Mesendoderm (in vitro differentiated cells): ENCODE measurements around the gene PLPPR4.

Source experiments
- DNase-seq: peaks from one replicate; pipeline ENCODE4 v3.0.0; 2013
- H2AK5ac ChIP-seq: 2 replicates; pipeline ENCODE4 v1.6.1; 2013; ENCODE audit warnings: low read length, inconsistent platforms
- H2BK120ac ChIP-seq: 2 replicates; pipeline ENCODE4 v1.6.1; 2013; ENCODE audit warnings: low read depth, mild to moderate bottlenecking, low read length, moderate library complexity, mixed read lengths
- H2BK15ac ChIP-seq: replicated peaks from 2 replicates; pipeline ENCODE4 v1.6.1; 2013; ENCODE audit warnings: low read depth, mild to moderate bottlenecking, moderate library complexity
- H2BK5ac ChIP-seq: 2 replicates; pipeline ENCODE4 v1.6.1; 2013; ENCODE audit warnings: low read length, inconsistent platforms
- H3K18ac ChIP-seq: 2 replicates; pipeline ENCODE4 v1.6.1; 2013; ENCODE audit warnings: mild to moderate bottlenecking, low read length, mixed read lengths
- H3K23ac ChIP-seq: one replicate; pipeline ENCODE4 v1.6.1; 2013; ENCODE audit warnings: low read length
- H3K27ac ChIP-seq: 2 replicates; pipeline ENCODE4 v1.5.1; 2013; ENCODE audit warnings: low read depth, mild to moderate bottlenecking, inconsistent platforms, low read length, moderate library complexity
- H3K27me3 ChIP-seq: 2 replicates; pipeline ENCODE4 v1.6.1; 2013; ENCODE audit warnings: low read length, control low read depth, mild to moderate bottlenecking, inconsistent platforms; ENCODE audit not compliant: insufficient read depth, poor library complexity
- H3K36me3 ChIP-seq: 2 replicates; pipeline ENCODE4 v1.6.1; 2013; ENCODE audit warnings: low read length, inconsistent platforms; ENCODE audit not compliant: control insufficient read depth, insufficient read depth
- H3K4ac ChIP-seq: one replicate; pipeline ENCODE4 v1.6.1; 2013; ENCODE audit warnings: low read depth, mild to moderate bottlenecking, low read length, moderate library complexity
- H3K4me1 ChIP-seq: 2 replicates; pipeline ENCODE4 v1.6.1; 2013; ENCODE audit warnings: low read depth, low read length, inconsistent platforms; ENCODE audit not compliant: control insufficient read depth
- H3K4me2 ChIP-seq: 2 replicates; pipeline ENCODE4 v1.6.1; 2013; ENCODE audit warnings: low read length
- H3K4me3 ChIP-seq: 2 replicates; pipeline ENCODE4 v1.5.1; 2013; ENCODE audit warnings: mild to moderate bottlenecking, low read length
- H3K56ac ChIP-seq: one replicate; pipeline ENCODE4 v1.6.1; 2013; ENCODE audit warnings: low read length
- H3K79me1 ChIP-seq: 2 replicates; pipeline ENCODE4 v1.6.1; 2013; ENCODE audit warnings: low read length, inconsistent platforms
- H3K79me2 ChIP-seq: 2 replicates; pipeline ENCODE4 v1.6.1; 2013; ENCODE audit warnings: mild to moderate bottlenecking, low read length; ENCODE audit not compliant: control insufficient read depth, insufficient read depth
- H3K9ac ChIP-seq: 2 replicates; pipeline ENCODE4 v1.6.1; 2013; ENCODE audit warnings: low read length, inconsistent platforms
- H4K5ac ChIP-seq: one replicate; pipeline ENCODE4 v1.6.1; 2013; ENCODE audit warnings: low read length
- H4K8ac ChIP-seq: one replicate; pipeline ENCODE4 v1.6.1; 2013; ENCODE audit warnings: low read depth, mild to moderate bottlenecking, control low read depth, low read length, moderate library complexity
- WGBS: extraction: QIAGEN DNeasy Blood & Tissue Kit; methylation state at CpG from one replicate; pipeline ENCODE4 v1.1.7; 2013; ENCODE audit warnings: low lambda C conversion rate, missing lambda C conversion rate; ENCODE audit not compliant: insufficient coverage; ENCODE audit errors: extremely low coverage; 5-methylcytosine and 5-hydroxymethylcytosine counted together

The PLPPR4 gene

GRCh38 chr1:99236756-99237155 lies 27.5 kb upstream of the PLPPR4 start:
- H3K4ac ChIP-seq = no peak overlapping the region
- H3K27ac ChIP-seq = no peak overlapping the region
- no peak overlapping the region for H2BK120ac ChIP-seq
- no peak overlapping the region for H3K56ac ChIP-seq
- H3K4me2 ChIP-seq = no peak overlapping the region
- H3K18ac ChIP-seq = no peak overlapping the region
- DNase-seq = no peak
- no peaks in the 10 kb centered on the region for H3K79me1 ChIP-seq
- H3K79me2 ChIP-seq = no peaks in the 10 kb centered on the region
- no peak overlapping the region for H3K4me3 ChIP-seq
- no peak overlapping the region for H3K9ac ChIP-seq
- no peaks in the 10 kb centered on the region for H3K4me1 ChIP-seq
- no peak overlapping the region for H2BK5ac ChIP-seq
- H3K23ac ChIP-seq = no peak overlapping the region
- no peak overlapping the region for H2BK15ac ChIP-seq
- no peaks in the 10 kb centered on the region for H3K27me3 ChIP-seq
- H4K5ac ChIP-seq = no peak overlapping the region
- no peaks in the 10 kb centered on the region for H3K36me3 ChIP-seq
- no peak overlapping the region for H2AK5ac ChIP-seq
- H4K8ac ChIP-seq = no peak overlapping the region

GRCh38 chr1:99239690-99240089 lies 24.6 kb upstream of the PLPPR4 start:
- Histone ChIP-seq H3K9ac (no peak overlapping the region), H3K36me3 (no peaks in the 10 kb centered on the region), H3K56ac (no peak overlapping the region), H3K23ac (no peak overlapping the region), H2BK15ac (no peak overlapping the region), H3K27me3 (no peaks in the 10 kb centered on the region), H3K79me2 (no peaks in the 10 kb centered on the region), H3K4ac (no peak overlapping the region), H2BK120ac (no peak overlapping the region), H2AK5ac (no peak overlapping the region), H2BK5ac (no peak overlapping the region), H3K27ac (no peak overlapping the region), H3K4me1 (no peaks in the 10 kb centered on the region), H4K8ac (no peak overlapping the region), H3K18ac (no peak overlapping the region), H3K79me1 (no peaks in the 10 kb centered on the region), H3K4me3 (no peak overlapping the region), H4K5ac (no peak overlapping the region), H3K4me2 (no peak overlapping the region)
- WGBS = no CpG with 5 or more reads among the region's 6 CpGs
- DNase-seq = peak; percentile 21

- no peak overlapping the region for H3K56ac ChIP-seq
- no peak overlapping the region for H3K27ac ChIP-seq
- no peak overlapping the region for H3K23ac ChIP-seq
- H3K9ac ChIP-seq = no peak overlapping the region
- H3K79me1 ChIP-seq = no peaks in the 10 kb centered on the region
- DNase-seq = no peak
- H3K4ac ChIP-seq = no peak overlapping the region
- no peak overlapping the region for H2BK5ac ChIP-seq
- no CpG with 5 or more reads among the region's 2 CpGs for WGBS
- no peaks in the 10 kb centered on the region for H3K36me3 ChIP-seq
- H4K5ac ChIP-seq = no peak overlapping the region
- no peak overlapping the region for H3K18ac ChIP-seq
- no peaks in the 10 kb centered on the region for H3K27me3 ChIP-seq
- no peak overlapping the region for H2BK120ac ChIP-seq
- H2BK15ac ChIP-seq = no peak overlapping the region
- no peak overlapping the region for H4K8ac ChIP-seq
- no peak overlapping the region for H3K4me2 ChIP-seq
- H2AK5ac ChIP-seq = no peak overlapping the region
- no peak overlapping the region for H3K4me3 ChIP-seq
- no peaks in the 10 kb centered on the region for H3K4me1 ChIP-seq
- no peaks in the 10 kb centered on the region for H3K79me2 ChIP-seq
Observed at GRCh38 chr1:99240621-99241020, 23.7 kb upstream of the PLPPR4 start.

GRCh38 chr1:99246152-99246551 lies 18.1 kb upstream of the PLPPR4 start:
- H2BK120ac ChIP-seq = no peak overlapping the region
- WGBS = no CpG with 5 or more reads among the region's 3 CpGs
- H2BK5ac ChIP-seq = no peak overlapping the region
- no peak overlapping the region for H3K9ac ChIP-seq
- H3K23ac ChIP-seq = no peak overlapping the region
- H3K36me3 ChIP-seq = no peaks in the 10 kb centered on the region
- H4K5ac ChIP-seq = no peak overlapping the region
- no peak overlapping the region for H3K27ac ChIP-seq
- no peak overlapping the region for H2BK15ac ChIP-seq
- no peaks in the 10 kb centered on the region for H3K27me3 ChIP-seq
- H2AK5ac ChIP-seq = no peak overlapping the region
- no peak overlapping the region for H3K4me2 ChIP-seq
- H3K79me1 ChIP-seq = no peaks in the 10 kb centered on the region
- H3K18ac ChIP-seq = no peak overlapping the region
- H3K4ac ChIP-seq = no peak overlapping the region
- no peaks in the 10 kb centered on the region for H3K4me1 ChIP-seq
- no peak overlapping the region for H3K56ac ChIP-seq
- no peak for DNase-seq
- no peak overlapping the region for H4K8ac ChIP-seq
- no peaks in the 10 kb centered on the region for H3K79me2 ChIP-seq
- H3K4me3 ChIP-seq = no peak overlapping the region

GRCh38 chr1:99247199-99247598 lies 17.1 kb upstream of the PLPPR4 start:
- no peak overlapping the region for H2BK15ac ChIP-seq
- no peak overlapping the region for H2BK120ac ChIP-seq
- H4K5ac ChIP-seq = no peak overlapping the region
- no peak overlapping the region for H2BK5ac ChIP-seq
- no peak overlapping the region for H3K18ac ChIP-seq
- H3K27me3 ChIP-seq = no peaks in the 10 kb centered on the region
- no CpG with 5 or more reads among the region's 2 CpGs for WGBS
- DNase-seq = no peak
- no peaks in the 10 kb centered on the region for H3K36me3 ChIP-seq
- no peaks in the 10 kb centered on the region for H3K79me1 ChIP-seq
- no peak overlapping the region for H4K8ac ChIP-seq
- H3K27ac ChIP-seq = no peak overlapping the region
- no peaks in the 10 kb centered on the region for H3K4me1 ChIP-seq
- no peak overlapping the region for H3K23ac ChIP-seq
- no peak overlapping the region for H3K56ac ChIP-seq
- no peak overlapping the region for H3K4me2 ChIP-seq
- H3K4me3 ChIP-seq = no peak overlapping the region
- H3K4ac ChIP-seq = no peak overlapping the region
- no peak overlapping the region for H3K9ac ChIP-seq
- H2AK5ac ChIP-seq = no peak overlapping the region
- no peaks in the 10 kb centered on the region for H3K79me2 ChIP-seq

- Histone ChIP-seq H3K27ac (no peak overlapping the region), H3K27me3 (no peaks in the 10 kb centered on the region), H3K4me1 (peaks cover 3% of the 10 kb centered on the region), H3K4me3 (no peak overlapping the region), H3K79me2 (no peaks in the 10 kb centered on the region), H2AK5ac (no peak overlapping the region), H3K4ac (no peak overlapping the region), H3K36me3 (no peaks in the 10 kb centered on the region), H3K79me1 (no peaks in the 10 kb centered on the region), H2BK15ac (no peak overlapping the region), H3K18ac (no peak overlapping the region), H2BK120ac (peak overlapping the region; percentile 35), H2BK5ac (no peak overlapping the region), H3K23ac (no peak overlapping the region), H4K5ac (no peak overlapping the region), H3K56ac (no peak overlapping the region), H3K9ac (no peak overlapping the region), H4K8ac (no peak overlapping the region), H3K4me2 (no peak overlapping the region)
- no CpG with 5 or more reads among the region's 5 CpGs for WGBS
- DNase-seq = peak; percentile 0
Observed at GRCh38 chr1:99250728-99251127, 13.6 kb upstream of the PLPPR4 start.
